COR-L47 (cell line): ENCODE results near the gene DLX5.

Source experiments
- DNase-seq: peaks from one replicate; lab custom pipeline; 2025; lab: John Stamatoyannopoulos, UW

Gene DLX5

DNA sequence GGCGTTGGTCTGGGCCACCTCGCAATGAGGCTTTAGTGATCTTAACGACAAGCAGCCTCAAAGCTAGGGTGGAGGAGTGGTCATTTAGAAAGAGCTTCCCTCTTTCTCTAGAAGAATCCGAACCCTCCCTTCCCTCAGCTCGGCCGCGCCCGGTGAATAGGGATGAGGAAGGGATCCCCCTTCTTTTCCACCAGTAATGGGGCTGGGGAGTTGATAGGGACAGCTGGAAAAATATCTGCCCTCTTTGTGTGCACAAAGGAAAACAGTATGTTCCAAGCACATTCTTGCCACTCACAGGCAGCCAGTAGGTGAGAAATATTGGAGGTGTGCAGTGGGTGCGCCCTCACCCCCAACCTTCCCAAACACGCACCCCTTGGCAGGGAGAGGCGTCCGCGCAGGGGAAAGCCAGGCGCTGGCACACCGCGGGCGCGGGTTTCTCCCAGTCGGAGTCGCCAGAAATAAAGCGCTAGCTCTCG is 6.5 kb downstream of the DLX5 start:
- DNase-seq = no peak

DNA sequence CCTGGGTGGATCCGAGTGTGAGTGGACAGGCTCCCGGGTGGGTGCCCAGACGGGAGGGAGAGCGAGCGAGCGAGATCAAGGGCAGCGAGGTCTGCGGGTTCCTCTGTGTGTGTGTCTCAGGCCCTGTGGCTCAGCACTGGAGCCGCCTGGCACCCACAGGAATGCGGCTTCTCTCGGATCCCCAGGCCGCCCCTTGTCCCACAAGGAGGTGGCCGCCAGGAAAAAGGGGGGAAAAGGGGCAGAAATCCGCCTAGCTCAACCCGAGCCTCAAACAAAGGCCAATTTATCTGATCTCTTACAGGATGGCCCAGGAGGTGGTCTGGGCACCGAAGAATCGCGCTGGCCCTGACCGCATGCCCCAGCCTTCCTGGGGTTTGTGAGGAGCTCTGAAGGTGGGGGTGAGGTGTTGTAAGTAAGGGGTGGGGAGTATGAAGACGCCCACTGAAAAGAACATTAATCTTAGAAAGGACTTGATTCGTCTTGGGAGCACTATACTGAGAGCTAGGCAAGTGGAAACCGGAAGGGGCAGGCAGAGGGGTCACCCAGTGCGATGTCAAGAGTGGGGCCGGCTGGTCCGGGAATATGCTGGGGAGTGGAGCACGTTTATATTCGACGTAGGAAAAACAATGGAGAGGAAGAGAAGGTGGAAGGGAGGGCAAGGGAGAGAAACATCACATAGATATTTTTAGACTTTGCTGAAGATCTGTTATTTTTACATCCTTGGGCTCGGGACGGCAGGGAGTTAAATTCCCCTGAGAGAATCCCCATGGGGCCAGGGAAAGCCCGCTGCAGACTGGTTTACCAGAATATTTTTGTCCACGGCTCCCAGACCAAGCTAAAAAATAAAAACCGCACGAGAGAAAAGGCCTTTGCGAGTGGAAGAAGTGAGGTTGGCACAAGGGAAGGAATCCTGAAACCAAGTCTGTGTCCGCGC is 7.2 kb downstream of the DLX5 start:
- no peak for DNase-seq

DNA sequence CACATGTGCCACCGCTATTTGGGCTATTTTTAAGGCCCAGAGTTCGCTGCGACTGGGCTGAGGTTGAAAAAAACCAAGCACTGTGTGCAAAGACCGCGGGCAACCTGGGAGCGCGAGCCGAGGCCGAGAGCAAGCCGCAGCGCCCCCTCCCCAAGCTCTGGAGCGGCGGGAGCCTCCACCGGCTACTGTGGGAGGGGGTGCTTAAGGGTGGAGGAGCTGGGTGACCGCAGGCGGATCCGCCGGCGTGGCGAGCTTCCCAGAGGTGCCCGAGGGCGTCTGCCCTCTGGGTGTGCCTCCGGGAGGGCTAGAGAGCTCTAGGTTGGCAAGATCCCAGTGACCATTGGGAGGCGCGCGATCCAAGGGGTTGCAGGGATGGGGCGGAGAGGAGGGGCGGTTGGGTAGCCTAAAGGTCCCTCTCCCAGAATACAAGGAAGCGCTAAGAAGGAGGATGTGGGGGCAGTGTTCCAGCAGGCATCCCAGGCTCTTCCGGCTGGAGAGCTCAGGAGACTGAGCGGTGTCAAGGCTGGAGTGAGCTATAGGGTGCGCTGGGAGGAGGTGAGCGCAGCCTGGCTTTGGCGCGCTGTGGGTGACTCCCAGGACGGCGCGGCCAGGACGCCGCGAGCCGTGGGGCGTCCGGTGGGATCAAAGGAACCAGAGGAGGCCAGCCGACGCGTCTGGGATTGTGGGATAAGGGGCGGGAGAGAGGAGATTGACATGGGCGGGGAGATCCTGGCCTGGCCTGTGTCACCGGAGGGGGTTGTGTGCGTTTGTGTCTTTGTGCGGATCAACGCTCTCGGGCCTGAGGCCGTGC is 8.0 kb downstream of the DLX5 start:
- DNase-seq = peak; percentile 93

DNA sequence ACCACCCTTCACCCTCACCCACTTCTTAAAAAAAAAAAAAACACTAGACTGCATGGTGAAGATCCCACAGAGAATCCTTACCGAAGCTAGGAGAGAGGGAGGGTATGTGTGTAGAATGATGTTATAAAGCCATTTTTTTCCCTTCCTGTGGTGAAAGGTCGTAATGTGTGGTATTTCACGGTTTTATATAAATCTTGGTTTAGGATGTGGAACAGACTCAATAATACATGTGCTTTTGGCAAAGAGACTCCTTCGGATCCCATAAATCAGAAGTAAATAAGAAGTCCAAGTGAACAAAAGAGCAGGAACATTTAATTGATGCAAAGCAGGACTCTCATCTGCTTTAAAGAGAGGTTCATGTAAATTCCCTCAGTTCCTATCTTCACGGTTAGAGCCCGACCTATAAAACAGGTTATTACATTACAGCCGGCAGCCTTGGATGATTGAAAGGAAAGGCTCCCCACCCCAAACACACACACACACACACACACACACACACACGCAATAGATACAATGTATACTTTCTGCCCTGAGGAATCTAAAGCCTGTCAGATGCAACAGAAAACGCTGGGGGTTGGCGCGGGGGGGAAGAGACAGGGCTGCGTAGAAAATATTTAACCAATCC is 8.8 kb downstream of the DLX5 start:
- no peak for DNase-seq

DNA sequence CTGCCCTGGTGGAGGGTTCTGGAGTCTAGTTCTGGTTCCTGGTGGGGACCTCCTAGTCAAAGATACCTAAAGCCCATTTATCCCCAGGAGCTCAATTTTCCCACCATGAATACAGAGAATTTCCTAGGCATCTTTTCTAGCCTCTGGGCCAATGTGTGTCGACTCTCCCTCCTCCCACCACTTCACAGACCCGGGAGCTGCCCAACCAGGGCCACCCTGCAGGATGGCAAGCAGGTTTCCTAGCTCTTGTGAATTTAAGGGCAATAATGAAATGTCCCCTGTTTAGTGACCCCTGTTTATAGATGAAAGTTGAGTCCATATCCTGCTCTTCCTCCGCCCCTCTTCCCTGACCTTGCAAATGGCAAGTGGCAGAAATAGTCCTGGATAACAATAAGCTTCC is 9.4 kb downstream of the DLX5 start:
- no peak for DNase-seq

DNA sequence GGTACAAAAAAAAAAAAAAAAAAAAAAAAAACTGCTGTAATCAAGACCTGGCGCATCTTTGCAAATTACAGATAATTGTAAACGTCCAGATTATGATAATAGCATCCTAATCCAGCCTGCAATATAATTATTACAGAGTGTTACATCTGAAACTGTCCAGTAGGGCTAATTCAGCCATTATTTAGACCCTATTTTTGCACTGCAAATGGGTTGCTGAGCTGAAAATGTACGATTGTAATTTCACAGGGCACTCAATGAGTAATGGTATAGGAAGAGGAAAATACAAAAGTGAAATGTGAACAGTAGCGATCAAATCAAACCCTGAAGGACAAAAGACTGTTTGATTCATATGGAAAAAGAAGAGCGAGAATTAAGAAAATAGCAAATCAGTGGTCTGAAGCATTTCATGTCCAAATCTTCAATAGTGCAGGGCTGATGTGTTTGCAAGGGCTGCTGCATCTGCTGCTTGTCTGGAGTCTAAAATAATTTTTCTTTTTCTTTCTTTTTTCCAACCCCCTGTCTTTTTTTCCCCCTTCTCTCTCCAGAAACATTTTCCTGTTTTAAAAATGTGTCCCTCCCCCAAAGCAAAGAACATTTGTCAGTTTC is 10.4 kb downstream of the DLX5 start:
- DNase-seq = no peak

DNA sequence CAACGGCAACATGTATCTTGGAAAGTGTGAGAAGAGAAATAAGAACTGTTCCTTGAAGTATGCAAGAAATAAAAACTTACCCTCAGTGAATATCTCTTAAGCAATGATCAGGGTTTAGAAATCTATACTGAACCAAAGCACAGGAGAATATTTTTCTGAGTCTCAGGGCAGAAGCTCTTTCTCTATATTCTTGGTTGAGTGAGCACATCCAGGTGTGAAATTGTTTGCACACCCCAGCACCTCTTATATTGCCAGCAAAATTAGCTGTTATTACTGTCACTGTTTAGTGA is 10.8 kb downstream of the DLX5 start:
- DNase-seq = no peak

DNA sequence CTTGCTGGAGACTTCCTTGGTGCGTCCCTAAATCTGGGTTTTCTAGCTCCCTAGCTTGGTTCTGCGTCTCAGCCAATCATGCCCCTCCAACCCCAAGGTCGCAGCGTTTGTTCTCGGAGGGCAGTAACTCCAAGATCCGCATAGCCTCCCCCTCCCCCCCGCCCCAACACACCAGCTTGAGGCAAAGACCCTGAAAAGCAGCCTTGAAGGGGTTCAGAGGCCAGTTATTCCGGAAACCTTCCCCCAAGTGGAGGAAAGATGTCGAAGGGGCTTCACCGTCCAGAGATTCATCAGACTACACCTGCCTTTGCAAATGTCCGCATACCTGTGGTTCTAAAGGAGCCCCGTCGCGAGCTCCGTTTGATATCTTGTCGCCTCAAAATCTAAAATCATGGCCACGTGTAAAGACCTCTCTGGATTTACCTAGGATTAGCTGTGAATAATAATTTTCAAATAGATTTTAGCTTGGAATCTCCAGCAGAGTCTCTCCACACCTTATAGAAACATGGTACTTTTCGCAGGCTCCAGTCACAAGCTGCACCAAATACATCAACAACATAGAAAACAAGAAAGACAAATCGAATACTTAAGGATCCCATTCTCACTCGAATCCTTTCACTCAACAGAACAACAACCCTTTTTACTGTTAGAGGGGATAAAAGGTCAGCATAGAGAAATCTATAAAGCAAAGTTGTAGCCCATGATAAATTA is 11.3 kb downstream of the DLX5 start:
- DNase-seq = no peak

DNA sequence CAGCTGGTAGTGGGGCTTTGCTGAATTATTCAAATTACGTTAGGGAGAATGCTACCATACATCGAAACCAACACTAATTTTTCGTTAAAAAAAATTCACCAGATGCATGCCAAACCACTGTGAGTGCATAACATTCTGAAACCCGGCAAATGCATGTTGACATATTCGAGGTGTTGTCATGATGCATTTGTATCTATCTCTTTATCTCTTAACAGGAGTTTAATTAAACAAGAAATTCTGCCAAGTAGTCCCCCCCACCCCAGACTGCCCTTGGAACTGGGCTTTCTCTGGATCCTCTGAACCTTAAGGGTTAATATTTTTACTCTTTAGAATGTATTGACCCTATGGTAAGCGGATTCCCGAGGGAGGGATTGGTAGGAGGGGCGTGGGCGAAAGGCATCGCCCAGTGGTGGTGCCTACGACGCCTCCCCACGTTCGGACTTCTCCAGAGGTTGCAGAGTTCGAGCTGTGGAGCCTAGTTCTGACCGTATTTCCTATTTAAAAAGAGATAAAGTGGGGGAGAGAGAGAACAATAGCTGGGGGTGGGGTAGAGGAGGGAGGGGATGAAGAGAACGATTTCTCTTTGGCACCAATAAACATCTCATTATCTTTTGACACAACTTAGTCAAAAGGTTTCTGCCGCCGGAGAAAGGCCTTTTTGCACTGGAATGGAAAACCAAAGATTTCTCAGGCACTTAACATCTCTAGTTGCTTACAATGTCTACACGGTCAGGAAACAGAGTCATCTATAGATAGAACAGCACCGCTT is 12.1 kb downstream of the DLX5 start:
- DNase-seq = no peak

DNA sequence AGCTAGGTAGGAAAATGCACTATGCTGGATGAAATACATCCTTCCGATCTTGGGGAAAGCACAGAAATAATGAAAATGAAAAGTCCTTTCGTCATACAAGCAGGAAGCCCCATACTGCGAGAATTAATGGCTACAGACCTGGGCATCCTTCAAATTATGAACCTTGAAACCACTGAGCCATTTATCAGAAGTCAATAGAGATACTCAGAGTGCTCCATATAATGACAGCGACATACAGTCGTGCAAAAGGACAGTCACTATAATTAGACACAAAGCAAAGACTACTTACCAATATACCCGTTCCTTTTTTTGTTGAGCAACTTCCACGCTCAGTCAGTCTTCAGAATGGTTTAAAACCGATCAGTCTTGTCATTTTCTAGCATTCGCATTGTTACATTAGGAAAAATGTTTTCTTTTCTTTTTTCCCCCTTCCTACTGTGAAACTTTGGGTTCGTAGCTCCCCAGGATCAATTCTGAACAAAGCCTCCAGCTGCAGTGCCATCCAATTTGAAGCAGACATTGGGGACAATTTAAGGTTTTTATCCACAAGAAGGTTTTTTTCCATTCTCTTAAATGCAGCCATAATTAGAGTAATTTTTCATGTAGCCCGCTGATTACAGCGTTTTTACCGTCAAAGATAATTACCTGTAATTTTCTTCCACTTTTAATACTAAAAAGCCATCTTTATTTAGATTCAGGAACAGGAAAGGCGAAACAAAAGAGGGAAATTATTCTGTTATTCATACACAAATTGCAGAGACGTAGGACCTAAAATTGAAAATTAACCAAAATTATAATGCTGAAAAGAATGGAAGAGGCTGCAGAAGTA is 12.9 kb downstream of the DLX5 start:
- DNase-seq = no peak

DNA sequence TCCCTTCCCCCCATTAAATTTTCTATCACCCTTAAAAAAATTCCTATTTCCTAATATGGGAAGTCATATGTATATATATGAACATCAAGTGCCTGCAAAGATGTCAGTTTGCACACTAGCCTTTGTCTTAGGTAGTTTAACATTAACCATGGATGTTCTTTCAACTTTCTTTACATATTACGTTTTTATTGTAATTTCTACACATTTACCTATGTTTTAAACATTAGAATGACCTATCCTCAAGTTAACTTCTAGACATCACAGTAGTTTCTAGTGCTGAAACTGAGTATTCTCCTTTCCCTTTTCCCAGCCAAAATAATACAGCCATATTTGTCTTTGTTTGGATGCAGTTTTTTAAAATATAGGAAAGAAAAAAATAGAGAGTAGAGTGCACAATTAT is 13.5 kb downstream of the DLX5 start:
- no peak for DNase-seq

DNA sequence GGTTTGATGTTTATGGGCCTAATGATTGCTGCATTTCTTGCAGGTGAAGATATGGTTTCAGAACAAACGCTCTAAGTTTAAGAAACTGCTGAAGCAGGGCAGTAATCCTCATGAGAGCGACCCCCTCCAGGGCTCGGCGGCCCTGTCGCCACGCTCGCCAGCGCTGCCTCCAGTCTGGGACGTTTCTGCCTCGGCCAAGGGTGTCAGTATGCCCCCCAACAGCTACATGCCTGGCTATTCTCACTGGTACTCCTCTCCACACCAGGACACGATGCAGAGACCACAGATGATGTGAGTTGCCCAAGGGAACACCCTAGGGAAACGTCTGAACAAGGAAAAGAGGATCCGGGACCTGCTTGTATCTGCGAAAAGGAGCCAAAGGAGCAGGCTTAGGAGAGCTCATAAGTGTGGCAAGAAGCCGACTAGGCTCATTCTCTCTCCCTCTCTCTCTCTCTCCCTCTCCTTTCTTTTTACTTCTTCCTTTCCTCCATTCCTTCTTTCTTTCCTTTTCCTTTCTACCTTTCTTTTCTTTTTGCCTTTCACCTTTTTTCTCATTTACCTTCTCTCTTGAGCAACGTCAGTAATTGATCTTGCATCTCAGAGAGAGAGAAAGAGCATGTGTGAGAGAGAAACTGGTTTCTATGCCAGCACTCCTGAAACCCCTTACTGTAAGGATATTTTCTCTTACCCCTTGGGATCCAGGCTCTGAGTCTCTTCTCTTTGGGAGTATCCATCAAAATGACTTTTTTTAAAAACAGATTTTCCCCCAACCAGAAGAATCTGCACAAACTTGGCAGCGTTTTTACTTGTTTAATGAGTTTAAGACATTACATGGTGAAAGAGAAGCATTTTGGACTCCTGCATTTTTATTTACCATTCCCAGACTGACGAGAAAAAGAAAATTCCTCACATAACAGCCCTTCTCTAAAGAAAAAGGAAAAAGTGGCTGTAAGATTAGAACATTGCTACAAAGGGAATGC is 14.6 kb downstream of the DLX5 start:
- DNase-seq = no peak

DNA sequence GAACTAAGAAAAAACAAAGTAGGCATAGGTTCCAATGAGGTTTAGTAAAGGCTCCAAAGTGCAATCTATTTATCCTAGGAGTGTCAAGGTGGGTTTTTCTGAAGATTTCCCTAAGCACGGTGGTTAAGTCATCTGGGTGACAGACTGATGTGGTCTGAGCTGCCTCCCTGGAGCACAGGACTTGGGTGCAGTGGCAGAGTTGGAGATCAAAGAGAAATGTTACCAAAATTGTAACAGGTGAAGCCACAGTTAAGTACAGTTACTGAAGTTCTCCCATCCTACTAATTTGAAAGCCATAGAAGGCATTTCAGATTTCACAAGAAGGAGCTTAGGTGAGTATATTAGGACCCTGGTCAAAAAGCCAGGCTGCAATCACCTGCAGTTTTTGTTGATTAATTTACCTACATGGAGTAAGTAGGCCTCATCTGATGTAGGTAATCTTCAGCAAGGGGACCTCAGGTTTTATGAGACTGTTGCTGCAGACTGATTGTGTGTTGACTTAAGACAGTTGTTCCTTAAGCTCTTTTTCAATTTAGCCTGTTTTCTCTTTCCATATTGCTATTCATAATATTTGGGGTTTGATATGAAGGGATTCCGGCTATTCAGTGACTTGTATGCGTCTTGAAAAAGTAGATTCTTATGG is 16.2 kb downstream of the DLX5 start:
- no peak for DNase-seq

DNA sequence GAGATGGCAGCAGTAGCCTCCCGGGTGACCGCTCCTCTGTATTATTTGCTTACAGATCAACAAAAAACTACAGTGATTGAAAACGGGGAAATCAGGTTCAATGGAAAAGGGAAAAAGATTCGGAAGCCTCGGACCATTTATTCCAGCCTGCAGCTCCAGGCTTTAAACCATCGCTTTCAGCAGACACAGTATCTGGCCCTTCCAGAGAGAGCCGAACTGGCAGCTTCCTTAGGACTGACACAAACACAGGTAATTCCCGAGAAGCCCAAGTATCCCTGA is 17.1 kb downstream of the DLX5 start:
- DNase-seq = no peak

DNA sequence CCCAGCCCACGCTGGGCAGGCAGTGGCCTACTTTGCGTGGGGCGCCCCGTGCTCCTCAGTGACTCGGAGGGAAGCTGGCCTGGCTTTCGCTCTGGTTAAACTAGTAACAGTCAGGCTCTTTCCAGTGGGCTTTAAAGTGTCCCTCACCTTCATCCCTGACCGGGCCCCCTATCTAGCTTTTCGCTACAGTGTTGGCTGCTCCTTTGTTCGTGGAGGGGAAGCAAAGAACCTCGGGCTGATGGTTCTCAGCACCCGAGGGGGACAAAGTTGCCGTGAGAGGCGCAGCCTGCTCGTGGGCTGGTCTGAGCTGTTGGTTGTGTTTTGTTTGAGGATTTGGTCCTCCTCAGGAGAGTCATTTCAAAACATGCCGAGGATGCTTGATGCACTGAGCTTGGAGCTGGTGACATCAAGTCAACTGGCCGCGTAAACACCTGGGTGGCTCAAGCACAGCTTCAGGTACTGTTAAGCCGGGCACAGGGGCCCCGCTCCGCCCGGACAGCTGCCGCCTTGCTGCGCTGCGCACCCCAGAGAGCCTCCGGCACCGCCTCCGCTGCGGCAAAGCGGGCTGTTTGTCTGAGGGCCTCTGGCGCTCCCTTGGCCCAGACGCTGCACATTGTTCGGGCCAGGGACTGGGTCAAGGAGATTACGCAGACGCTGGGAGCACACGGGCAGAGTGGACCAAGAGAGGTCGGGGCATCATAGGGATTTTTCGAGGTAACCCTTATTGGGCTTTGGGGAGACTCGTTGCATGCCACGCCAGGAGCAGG is 17.6 kb downstream of the DLX5 start:
- no peak for DNase-seq

DNA sequence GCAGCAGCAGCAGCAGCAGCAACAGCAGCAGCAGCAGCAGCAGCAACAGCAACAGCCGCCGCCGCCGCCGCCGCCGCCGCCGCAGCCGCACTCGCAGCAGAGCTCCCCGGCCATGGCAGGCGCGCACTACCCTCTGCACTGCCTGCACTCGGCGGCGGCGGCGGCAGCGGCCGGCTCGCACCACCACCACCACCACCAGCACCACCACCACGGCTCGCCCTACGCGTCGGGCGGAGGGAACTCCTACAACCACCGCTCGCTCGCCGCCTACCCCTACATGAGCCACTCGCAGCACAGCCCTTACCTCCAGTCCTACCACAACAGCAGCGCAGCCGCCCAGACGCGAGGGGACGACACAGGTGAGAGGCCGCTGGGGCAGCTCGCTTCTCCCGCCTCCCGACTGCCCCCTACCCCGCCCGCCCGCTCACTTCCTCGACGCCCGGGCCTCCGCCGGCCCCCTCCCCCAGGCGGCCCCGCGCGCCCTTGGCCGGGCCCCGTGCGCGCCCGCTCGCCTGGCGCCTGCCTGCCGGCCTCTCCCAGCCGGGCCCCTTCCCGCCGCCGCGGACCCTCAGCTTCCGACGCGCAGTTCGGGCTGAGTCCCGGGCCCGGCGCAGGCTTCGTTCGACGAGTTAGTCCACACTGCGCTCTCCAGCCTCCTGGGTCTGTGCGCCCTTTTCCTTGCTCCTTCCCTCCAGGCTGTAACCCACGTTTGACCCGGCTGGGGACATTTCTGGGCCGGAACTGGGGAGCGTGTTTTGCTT is 18.4 kb downstream of the DLX5 start:
- DNase-seq = no peak
